ENCODE data around the gene INSIG1.

The INSIG1 gene

GRCh38 chr7:155317114-155317434, 19.4 kb downstream of the INSIG1 start:
- H3K9ac ChIP-seq (ENCODE audit: low read depth, low read length, poor library complexity, severe bottlenecking) = no peak overlapping the region
- H2AFZ ChIP-seq (ENCODE audit: low read length) = no peak overlapping the region
- 0 out of 2 replicates have a peak, but pooled peaks cover 3% of the 10 kb centered on the region for H3F3A ChIP-seq (ENCODE audit: low read depth)
- H3K9me3 ChIP-seq (ENCODE audit: insufficient read depth, low read depth, low read length) = no peaks in the 10 kb centered on the region
- H3K4me2 ChIP-seq (ENCODE audit: low read depth, low read length, poor library complexity, severe bottlenecking) = no peak overlapping the region
- H3K4me3 ChIP-seq (ENCODE audit: low read length, poor library complexity, severe bottlenecking) = no peak overlapping the region
- H3K27me3 ChIP-seq (ENCODE audit: insufficient read depth, low read length, poor library complexity, severe bottlenecking) = no peaks in the 10 kb centered on the region
- no peaks in the 10 kb centered on the region for H3K36me3 ChIP-seq (ENCODE audit: insufficient read depth, low read length)
- H4K20me1 ChIP-seq (ENCODE audit: insufficient read depth, low read length, poor library complexity, severe bottlenecking) = no peaks in the 10 kb centered on the region
- no peaks in the 10 kb centered on the region for H3K4me1 ChIP-seq (ENCODE audit: insufficient read depth, low read length, poor library complexity, severe bottlenecking)
- no peaks in the 10 kb centered on the region for H3K9me2 ChIP-seq (replicated peaks; ENCODE audit: low read depth, low read length)
- TF ChIP-seq CTCF (conservative IDR thresholded peaks at IDR 0.05; ENCODE audit: low read length) = no peak
- TF ChIP-seq EZH2phosphoT487 (IDR thresholded peaks at IDR 0.05; ENCODE audit: borderline replicate concordance) = no peak
- H3K79me2 ChIP-seq (ENCODE audit: insufficient read depth, low read length) = no peaks in the 10 kb centered on the region

GRCh38 chr7:155318245-155318644, 20.6 kb downstream of the INSIG1 start:
- Histone ChIP-seq H3K27me3 (ENCODE audit: insufficient read depth, low read length, poor library complexity, severe bottlenecking) (no peaks in the 10 kb centered on the region), H4K20me1 (ENCODE audit: insufficient read depth, low read length, poor library complexity, severe bottlenecking) (no peaks in the 10 kb centered on the region), H3K9ac (ENCODE audit: low read depth, low read length, poor library complexity, severe bottlenecking) (no peak overlapping the region), H3K36me3 (ENCODE audit: insufficient read depth, low read length) (no peaks in the 10 kb centered on the region), H3K9me3 (ENCODE audit: insufficient read depth, low read depth, low read length) (no peaks in the 10 kb centered on the region; the same call in 1 of the 2 replicates), H3K79me2 (ENCODE audit: insufficient read depth, low read length) (no peaks in the 10 kb centered on the region), H3K9me2 (replicated peaks; ENCODE audit: low read depth, low read length) (no peaks in the 10 kb centered on the region), H3F3A (ENCODE audit: low read depth) (no peaks in the 10 kb centered on the region), H3K4me3 (ENCODE audit: low read length, poor library complexity, severe bottlenecking) (no peak overlapping the region), H3K4me2 (ENCODE audit: low read depth, low read length, poor library complexity, severe bottlenecking) (no peak overlapping the region), H2AFZ (ENCODE audit: low read length) (no peak overlapping the region), H3K4me1 (ENCODE audit: insufficient read depth, low read length, poor library complexity, severe bottlenecking) (no peaks in the 10 kb centered on the region)
- TF ChIP-seq CTCF (conservative IDR thresholded peaks at IDR 0.05; ENCODE audit: low read length) (no peak), EZH2phosphoT487 (IDR thresholded peaks at IDR 0.05; ENCODE audit: borderline replicate concordance) (no peak)

GRCh38 chr7:155322530-155322929, 24.9 kb downstream of the INSIG1 start:
- Histone ChIP-seq H3K36me3 (ENCODE audit: insufficient read depth, low read length) (no peaks in the 10 kb centered on the region), H3K27me3 (ENCODE audit: insufficient read depth, low read length, poor library complexity, severe bottlenecking) (no peaks in the 10 kb centered on the region), H4K20me1 (ENCODE audit: insufficient read depth, low read length, poor library complexity, severe bottlenecking) (no peaks in the 10 kb centered on the region), H2AFZ (ENCODE audit: low read length) (no peak overlapping the region), H3K4me2 (ENCODE audit: low read depth, low read length, poor library complexity, severe bottlenecking) (no peak overlapping the region), H3K9ac (ENCODE audit: low read depth, low read length, poor library complexity, severe bottlenecking) (no peak overlapping the region), H3K4me3 (ENCODE audit: low read length, poor library complexity, severe bottlenecking) (no peak overlapping the region), H3F3A (ENCODE audit: low read depth) (no peaks in the 10 kb centered on the region), H3K9me3 (ENCODE audit: insufficient read depth, low read depth, low read length) (no peaks in the 10 kb centered on the region; the same call in 1 of the 2 replicates), H3K79me2 (ENCODE audit: insufficient read depth, low read length) (no peaks in the 10 kb centered on the region), H3K9me2 (replicated peaks; ENCODE audit: low read depth, low read length) (no peaks in the 10 kb centered on the region), H3K4me1 (ENCODE audit: insufficient read depth, low read length, poor library complexity, severe bottlenecking) (no peaks in the 10 kb centered on the region)
- no peak for TF ChIP-seq CTCF (conservative IDR thresholded peaks at IDR 0.05; ENCODE audit: low read length)
- TF ChIP-seq EZH2phosphoT487 (IDR thresholded peaks at IDR 0.05; ENCODE audit: borderline replicate concordance) = no peak

Measured in Loucy (cell line).